ENCODE data around the gene GRN. TPM values are rescaled to one million over a fixed set of nuclear protein-coding genes. Genes with fewer than 3 reads are reported as not detected.
A peak's percentile ranks its signal among the peaks of the same experiment; 100 is the strongest.
"Not testable (repeated sequence)": the region's sequence is repeated elsewhere in the genome, so short reads cannot be mapped to it uniquely, and the experiment has no call there.

The GRN gene
- total RNA-seq, 1 donor from 2014 or later: 137 TPM

DNA sequence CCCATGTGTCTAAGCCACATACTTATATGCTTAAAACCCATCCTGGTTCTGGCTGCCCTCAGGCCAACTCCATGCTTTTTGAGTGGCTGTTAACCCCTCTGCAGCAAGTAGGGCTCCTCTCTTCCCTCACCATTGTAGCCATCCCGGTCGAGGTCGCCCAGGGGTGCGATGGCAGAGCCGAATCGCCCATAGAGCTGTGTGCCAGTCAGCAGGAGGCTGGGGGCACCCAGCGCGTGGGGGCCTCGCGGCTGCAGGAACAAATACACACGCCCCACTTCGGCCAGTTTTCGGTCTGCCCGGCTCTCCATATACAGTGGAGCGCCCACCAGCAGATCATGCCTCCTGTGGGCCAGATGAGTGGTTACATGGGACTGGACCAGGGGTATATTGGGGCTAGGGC, 38.3 kb downstream of the GRN start:
- no peak for DNase-seq

DNA sequence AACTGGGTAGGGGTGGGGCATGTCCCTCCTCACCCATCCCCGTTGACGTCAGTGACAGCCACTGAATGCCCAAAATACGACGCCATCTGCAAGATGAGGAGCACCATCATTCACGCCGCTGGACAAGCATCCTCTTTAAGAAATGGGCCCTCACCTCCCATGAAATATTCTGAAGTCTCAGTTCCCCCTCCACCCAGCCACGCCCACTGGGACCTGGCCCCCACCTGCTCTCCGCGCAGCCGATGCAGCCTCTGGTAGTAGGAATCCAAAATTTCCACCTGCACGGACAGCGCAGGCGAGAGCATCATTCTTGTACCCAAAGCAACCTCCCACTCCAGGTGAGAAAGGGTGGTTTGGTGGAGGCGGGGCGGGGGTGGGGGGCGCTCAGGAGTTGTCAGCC, 38.8 kb downstream of the GRN start:
- DNase-seq: no peak

DNA sequence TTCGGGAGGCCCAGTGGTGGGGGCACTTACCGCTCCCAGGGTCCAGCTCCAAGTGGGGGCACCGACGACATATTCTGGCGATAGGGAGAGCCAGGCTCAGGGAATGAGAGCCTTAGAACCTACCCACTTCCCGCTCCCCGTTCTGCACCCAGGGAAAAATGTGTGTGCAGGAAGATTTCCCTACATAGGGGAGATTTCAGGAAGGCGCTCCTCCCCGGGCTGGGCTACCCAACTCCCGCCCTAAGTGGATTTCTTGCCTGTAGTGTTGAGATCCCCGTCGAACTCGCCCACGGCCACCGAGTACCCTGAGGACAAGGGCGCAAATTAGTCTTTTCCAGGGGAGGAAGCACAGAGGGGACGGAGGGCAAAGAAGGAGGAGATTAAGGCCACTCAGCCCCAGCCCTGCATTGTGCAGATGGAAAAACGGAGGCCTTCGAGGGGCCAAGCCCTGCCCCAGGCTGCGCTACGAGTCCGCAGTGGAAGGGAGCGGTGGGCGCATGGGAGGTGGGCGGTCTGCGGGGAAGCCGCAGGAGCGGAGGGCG, 39.2 kb downstream of the GRN start:
- no peak for DNase-seq

DNA sequence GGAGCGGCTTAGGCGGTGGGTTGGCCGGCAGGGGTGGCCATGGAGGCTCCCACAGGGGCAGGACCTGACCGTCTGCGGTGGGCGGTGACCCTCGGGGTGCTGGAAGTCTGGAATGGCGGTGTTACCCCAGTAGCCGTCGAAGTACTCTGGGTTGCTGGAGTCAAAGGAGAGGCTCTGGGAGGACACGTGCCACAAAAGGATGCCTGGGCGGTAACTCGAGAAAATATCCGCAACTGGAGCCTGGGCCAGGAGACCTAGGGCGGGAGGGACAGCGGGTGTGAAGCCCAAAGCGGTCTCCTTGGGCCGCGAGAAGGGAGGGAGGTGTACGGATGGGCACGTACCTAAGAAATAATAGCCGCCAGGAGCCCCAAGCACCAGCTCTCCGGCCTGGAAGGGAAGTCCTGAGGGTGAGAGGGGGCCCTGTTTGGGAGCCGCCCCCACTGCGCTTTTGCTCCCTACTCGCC, 39.8 kb downstream of the GRN start:
- no peak for DNase-seq

DNA sequence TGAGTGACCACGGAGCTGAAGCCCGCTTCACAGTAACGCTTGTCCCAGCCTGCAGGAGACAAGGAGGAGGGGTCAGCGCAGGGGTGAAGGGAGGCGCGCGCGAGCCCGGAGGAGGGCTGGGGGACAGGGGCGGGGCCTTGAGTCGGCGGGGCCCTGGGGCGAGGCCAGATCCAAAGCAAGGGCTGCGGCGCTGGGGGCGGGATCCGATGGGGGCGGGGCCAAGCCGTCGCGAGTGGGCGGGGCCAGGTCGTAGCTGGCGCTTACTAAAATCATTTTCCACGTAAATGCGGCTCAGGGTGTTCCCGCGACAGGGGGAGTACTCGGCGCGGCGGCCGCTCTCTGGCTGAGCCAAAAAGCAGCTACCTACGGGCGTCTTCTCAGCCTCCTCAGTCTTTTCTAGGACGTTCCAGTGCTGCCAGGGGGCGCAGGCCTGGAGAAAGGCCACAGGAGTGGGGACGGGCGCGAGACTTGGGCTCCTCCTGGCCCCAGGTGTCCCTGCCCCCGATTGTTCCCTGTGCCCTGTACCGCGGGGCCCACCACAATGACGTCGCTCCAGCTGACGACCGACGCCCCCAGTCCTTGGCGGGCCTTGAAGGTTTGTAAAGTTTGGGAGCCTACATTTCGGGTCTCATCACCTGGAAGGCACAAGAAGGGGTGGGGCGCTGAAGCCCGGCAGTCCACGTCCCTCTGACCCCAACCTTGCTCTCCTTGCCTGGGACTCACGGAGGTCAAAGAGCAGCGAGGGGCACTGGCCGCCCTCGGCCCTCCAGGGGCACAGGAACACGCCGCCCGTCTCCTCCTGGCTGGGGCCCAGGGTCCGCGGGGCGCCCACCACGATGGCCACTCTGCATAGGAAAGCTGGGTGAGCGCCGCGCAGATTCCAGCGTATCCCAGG, 40.4 kb downstream of the GRN start:
- peak; percentile 90 for DNase-seq

DNA sequence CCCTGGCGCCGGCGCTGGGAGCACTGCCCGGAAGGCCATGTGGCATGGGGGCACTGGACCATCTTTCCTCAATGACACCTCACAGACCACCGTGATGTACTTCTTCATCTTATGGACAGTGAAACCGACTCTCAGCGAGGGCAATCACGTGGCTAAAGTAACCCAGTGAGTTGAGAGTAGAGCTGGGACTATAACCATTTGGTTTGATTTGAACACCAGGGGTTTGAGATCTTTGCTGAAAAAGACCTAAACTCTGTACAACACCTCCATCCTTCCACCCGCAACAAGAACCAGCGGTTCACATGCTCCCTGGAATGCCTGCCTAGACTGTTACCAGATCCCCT, 41.1 kb downstream of the GRN start:
- DNase-seq: no peak

DNA sequence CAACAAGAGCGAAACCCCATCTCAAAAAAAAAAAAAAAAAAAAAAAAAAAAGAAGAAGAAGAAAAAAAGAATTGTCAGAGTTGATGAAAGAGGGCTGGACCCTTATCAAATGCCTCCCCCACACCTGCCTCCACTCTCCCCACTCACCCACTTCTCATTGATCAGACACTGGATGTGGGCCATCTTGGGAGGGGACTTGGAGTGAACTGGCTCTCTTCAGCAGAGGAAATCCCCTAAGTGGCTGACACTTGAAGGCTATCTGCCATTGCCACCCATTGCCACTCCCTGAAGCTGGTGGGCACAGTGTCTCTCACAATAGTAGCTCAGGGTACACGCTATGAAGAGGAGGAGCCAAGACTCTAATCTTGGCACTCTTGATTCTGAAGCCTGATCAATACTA, 42.7 kb downstream of the GRN start:
- DNase-seq: no peak

DNA sequence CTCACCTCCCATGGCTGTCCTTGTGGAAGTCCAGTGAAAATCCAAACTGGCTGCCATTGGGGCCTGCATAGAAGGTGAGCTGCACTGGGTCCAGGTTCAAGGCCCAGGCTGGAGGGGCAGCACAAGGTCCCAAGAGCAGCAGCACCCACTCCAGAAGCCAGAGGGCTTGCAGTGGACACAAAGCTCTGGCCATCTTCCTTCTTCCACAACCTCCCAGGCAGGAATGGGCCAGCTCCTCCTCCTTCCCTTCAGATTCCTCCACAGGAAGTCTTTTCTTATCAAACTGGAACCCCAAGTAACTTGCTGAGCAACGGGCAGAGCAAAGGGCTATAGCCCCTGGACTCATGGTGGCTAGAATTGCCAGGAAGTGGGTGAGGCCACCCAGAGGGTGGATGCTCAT, 44.2 kb downstream of the GRN start, which contains the start of gene ITGA2B:
Gene ITGA2B (minus strand): TSS at position 369 of the 400 bp plus-strand sequence. CDS start 176 bp downstream, at position 193.
- DNase-seq: no peak

DNA sequence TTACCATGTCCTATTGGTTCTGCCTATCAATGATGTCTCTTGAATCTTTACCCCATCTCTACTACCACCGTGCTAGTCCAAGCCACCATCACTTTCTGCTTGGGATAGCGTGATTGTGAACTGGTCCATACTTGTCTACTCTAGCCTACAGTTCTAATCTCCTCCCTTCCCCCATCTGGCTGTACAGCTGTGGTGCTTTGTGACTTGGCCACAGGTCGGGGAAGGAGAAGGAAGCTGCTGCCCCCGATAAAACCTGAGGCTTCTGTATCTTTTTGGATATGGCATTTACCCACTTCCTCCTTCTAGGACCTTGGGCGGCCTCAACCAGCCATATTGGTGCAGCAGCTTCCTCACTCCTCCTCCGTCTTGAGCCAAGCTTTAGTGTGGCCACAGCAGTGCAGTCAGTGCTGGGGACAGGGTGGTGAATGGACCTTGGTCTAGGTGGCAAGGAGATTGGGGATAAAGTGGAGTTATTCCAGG, 44.7 kb downstream of the GRN start:
- DNase-seq: no peak

DNA sequence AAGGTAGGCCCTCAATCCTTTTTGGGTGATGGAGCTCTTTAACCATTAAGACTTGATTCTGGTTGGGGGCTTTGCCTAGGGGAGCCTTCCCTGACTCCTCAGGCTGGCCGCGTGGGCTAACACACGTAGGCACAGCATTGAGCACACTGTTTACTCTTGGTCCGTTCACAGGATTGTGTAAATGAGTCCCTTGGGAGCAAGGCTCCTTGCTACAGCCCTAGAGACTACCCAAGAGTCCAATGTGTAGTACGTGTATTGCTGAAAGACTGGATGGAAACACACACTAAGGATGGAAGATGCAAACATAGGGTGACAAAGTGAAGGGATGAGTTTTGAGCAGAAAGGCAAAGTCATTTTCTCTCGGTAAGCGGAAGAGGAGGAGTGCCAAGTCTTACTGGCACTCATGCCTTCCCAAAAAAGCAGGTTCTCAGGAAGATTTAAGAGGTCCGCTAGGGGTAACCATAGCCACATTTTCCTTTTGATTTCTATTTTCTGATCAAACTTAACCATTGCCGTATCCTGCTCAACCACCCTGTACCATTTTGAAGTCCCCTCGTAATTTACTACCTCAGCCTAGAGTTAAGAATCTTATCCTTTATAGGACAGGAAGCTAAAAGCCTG, 45.3 kb downstream of the GRN start:
- no peak for DNase-seq

DNA sequence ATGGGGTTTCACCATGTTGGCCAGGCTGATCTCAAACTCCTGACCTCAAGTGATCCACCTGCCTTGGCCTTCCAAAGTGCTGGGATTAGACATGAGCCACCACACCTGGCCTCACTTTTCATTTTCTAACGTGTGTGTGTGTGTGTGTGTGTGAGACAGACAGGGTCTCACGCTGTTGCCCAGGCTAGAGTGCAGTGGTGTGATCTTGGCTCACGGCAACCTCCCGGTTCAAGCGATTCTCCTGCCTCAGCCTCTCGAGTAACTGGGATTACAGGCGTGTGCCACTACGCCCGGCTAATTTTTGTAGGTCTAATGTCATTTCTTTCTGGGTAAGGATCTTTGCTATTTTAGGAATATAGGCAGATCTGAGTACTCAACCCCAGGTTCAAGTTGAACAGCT, 49.0 kb downstream of the GRN start:
- DNase-seq: not testable (repeated sequence)

DNA sequence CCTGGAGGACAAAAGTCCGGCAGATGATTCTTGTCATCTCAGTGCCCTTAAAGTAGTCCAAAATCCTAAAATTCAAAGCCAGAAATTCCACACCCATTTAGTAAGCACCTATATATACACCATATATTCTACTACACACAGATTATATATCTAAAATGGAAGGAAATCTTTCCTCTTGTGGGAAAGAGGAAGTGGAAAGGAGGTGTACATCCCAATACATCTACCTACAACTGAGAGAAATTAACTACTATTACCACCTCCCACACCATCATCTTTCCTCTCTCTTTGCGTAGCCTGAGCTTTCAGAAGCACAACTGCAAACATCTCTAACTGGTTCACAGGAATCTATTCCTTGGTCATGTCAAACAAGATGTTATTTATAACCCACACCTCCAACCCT, 49.7 kb downstream of the GRN start:
- DNase-seq: no peak

DNA sequence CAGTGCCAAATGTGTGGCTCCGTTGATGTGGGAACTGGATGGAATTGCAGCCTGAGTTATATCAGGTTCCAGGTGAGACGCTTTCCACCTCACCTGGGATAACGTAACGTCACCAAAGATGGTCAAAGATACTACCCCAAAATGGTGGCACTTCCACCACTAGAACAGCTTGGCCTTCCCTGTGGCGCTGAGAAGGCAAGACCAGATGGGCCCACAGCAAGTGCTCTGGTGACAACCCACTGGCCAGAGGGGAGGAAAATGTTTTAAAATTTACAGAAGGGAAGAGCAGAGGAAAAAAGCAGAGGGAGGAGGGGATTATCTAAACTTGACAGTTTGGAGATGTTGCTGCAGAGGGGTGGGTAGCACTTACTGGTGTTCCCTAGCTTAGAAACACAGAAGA, 51.8 kb downstream of the GRN start:
- no peak for DNase-seq

DNA sequence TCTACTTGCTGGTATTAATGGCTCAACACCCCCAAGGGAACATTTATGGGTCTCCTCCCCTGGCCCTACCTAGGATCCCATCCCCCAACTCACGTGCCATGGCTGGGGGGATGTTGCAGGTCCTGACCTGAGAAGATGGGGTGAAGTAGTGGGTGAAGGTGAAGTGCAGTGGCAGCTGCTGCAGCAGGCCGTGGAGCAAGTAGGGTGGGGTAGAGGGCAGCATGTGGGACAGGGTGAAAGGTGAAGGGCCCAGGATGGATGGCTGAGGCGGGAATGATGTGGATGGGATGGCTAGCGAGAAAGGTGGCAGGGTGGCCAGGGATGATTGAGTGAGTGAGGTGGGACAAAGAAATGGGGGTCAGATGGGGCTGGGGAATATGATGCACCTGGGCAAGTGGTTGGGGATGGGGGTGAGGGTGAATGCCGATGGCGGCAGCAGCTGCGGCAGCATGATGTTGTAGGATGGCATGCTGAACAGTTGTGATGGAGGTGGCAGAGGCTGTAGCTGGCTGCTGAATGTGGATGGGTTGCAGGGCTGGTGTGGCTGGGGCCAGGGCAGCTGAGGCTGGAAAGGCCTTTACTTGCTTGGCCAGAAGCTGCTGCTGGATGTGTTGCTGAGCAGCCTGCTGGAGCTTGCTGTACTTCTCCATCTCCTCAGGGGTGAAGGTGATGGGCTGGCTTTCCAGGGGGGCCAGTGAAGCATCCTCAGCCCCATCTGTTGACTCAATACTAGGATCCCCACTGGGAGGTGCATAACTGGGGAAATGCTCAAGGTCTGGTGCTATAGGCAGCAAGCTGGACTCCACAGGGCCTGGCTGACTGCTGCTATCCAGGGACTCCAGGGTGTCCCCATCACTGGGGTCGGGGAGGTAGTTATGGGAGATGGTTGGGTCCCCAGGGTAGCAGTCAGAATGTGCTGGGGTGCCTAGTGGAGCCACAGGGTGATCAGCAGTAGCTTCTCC, 52.7 kb downstream of the GRN start:
- no peak for DNase-seq

DNA sequence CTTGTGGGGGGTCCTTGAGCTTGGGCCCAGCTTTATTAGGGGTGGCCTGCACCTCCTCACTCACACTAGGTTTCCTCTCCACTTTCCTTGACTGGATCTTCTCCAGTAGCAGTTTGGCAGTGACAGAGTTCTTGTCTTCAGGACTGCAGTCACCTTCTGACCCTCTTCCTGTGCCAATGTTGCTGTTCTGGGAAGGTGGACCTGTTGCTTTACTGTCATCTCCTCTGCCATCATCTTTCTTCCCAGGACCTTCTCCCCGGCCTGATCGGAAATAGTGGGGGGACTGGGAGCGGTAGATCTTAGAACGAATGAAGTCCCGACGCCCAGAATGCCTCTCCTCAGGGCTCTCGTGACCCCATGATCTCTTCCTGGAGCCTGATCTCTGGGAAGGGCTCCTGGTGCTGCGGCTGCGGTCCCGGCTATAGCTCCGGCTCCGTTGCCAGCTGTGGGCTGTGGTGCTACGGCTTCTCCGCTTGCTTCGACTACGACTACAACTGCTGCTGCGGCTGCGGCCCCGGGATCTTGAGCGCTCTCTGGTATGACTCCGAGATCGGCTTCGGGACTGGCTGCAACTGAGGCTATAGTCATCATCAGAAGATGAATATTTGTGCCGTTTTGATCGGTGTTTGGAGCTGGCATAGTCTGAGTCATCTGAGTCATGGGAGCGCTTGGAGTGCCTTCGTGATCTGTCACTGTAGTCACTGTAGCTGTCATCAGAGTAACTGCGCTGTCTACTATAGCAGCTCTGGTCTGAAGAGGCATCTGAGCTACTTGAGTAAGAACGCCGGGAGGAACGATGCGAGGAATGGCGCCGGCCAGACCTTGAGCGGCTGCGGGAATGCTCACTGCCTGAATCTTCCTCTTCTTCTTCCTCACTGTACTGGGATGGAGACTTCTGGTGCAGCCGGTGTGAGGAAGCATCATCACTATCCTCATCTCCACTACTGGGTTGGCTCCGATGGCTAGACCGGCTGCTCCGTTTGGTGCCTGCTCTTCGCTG, 53.9 kb downstream of the GRN start:
- no peak for DNase-seq

DNA sequence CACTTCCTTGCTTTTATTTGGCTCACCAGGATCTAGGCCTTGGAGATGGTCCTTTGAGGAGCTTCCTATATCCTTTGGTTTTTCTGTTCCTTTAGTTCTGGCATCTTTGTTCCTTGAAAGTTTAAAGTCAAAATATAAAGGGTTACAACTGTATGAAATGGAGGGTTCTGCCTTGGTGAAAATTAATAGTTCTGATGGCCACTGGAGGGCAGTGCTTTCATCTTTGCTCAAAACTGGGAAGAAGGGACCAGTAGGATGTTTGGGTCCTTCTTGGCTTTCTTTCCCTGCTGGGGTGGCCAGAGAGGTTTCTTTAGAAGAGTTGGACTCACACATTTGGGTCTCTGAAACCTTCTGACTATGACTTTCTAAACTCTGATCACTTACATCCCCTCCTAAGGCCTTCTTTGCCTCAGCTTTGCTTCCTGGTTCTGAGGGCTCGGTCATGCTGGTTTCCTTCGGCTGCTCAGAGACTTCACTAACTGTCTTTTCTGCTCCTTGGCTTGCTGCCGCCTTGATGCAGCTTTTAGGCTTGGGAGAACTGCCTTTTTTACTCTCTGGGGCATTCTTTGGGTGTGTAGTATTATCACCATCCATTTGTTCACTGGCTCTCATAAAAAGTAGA, 55.2 kb downstream of the GRN start:
- DNase-seq: peak; percentile 24
